ENCODE measurements around the gene CSNK2B. TPM values are rescaled to one million over a fixed set of nuclear protein-coding genes. Genes with fewer than 3 reads are reported as not detected.

The CSNK2B gene
- total and polyA plus RNA-seq, 11 donors = 111 to 323 (median 124) TPM

GRCh38 chr6:31717499-31718222 is 51.8 kb downstream of the CSNK2B start:
- WGBS, 4 donors = 61 to 75% (median 68%) methylated on average over 10 of the region's 10 CpGs
- no peak for DNase-seq
- no peaks in the 10 kb centered on the region for H3K27me3 ChIP-seq
- TF ChIP-seq CTCF (IDR thresholded peaks at IDR 0.05) (no peak), POLR2A (IDR thresholded peaks at IDR 0.05) (no peak)
- no peaks in the 10 kb centered on the region for H3K36me3 ChIP-seq
- no peak overlapping the region for H3K27ac ChIP-seq
- H3K9me3 ChIP-seq = no peaks in the 10 kb centered on the region
- no peak overlapping the region for H3K4me3 ChIP-seq
- ATAC-seq = no peak
- no peaks in the 10 kb centered on the region for H3K4me1 ChIP-seq
- intact Hi-C loops (cut with DNase I) = no loop called here

- TF ChIP-seq CTCF (IDR thresholded peaks at IDR 0.05) (no peak), POLR2A (IDR thresholded peaks at IDR 0.05) (no peak)
- no peak for ATAC-seq
- Histone ChIP-seq H3K9me3 (no peaks in the 10 kb centered on the region), H3K27me3 (no peaks in the 10 kb centered on the region), H3K4me3 (no peak overlapping the region), H3K36me3 (no peaks in the 10 kb centered on the region), H3K4me1 (no peaks in the 10 kb centered on the region), H3K27ac (no peak overlapping the region)
- intact Hi-C loops (cut with DNase I) = no loop called here
- 86 to 92% (median 87%) methylated on average over 1 of the region's 1 CpG for WGBS, 4 donors
- no peak for DNase-seq
Measured at GRCh38 chr6:31718265-31718664, 52.4 kb downstream of the CSNK2B start.

GRCh38 chr6:31719001-31719400 is 53.1 kb downstream of the CSNK2B start:
- intact Hi-C loops (cut with DNase I) = no loop called here
- Histone ChIP-seq H3K4me1 (no peaks in the 10 kb centered on the region), H3K4me3 (no peak overlapping the region), H3K36me3 (no peaks in the 10 kb centered on the region), H3K9me3 (no peaks in the 10 kb centered on the region), H3K27ac (no peak overlapping the region), H3K27me3 (no peaks in the 10 kb centered on the region)
- WGBS, 4 donors = 81 to 90% (median 87%) methylated on average over 6 of the region's 6 CpGs
- TF ChIP-seq POLR2A (IDR thresholded peaks at IDR 0.05) = no peak
- no peak for TF ChIP-seq CTCF (IDR thresholded peaks at IDR 0.05)
- DNase-seq (peak in 1 of 5 donors; percentile 9), ATAC-seq (no peak)

Small RNA genes within 50 kb of the gene (microRNA-seq; reads per million reads assigned to microRNA genes)
- 0 to 1.4 (median 1.1) reads per million in 4 donors for gene MIR4646
- 0 to 0.62 (median 0.36) reads per million in 4 donors for gene MIR6832

Other genes with a start within 250 kb of the CSNK2B start
Only the 30 nearest of the 37 such genes appear.
- gene MCCD1, start 137.1 kb upstream of the CSNK2B start, total RNA-seq = not detected
- not detected for gene MCCD1, start 137.1 kb upstream of the CSNK2B start, polyA plus RNA-seq
- gene DDX39B, start 124.1 kb upstream of the CSNK2B start, total RNA-seq = 100 to 1,000 TPM; 122 to 209 (median 164) TPM
- 100 to 1,000 TPM; 162 to 193 TPM for gene DDX39B, start 124.1 kb upstream of the CSNK2B start, polyA plus RNA-seq
- gene ATP6V1G2, start 119.5 kb upstream of the CSNK2B start, total RNA-seq = 1 to 10 TPM; 1.1 to 3.5 (median 1.4) TPM
- gene ATP6V1G2, start 119.5 kb upstream of the CSNK2B start, polyA plus RNA-seq = 1 to 10 TPM; 1.3 to 2.2 TPM
- gene NFKBIL1, start 118.5 kb upstream of the CSNK2B start, total RNA-seq = 10 to 100 TPM in 8 of 9 donors, 1 to 10 TPM in 1; 10.0 to 17.8 (median 12.4) TPM
- gene NFKBIL1, start 118.5 kb upstream of the CSNK2B start, polyA plus RNA-seq = 10 to 100 TPM; 18.2 to 22.9 TPM
- gene LTA, start 93.8 kb upstream of the CSNK2B start, total RNA-seq = under 1 TPM in 2 of 9 donors, not detected in 7; 0.18 to 0.64 TPM
- gene LTA, start 93.8 kb upstream of the CSNK2B start, polyA plus RNA-seq = under 1 TPM in 1 of 2 donors, not detected in 1; 0.07 TPM
- 1 to 10 TPM in 3 of 9 donors, under 1 TPM in 5, not detected in 1; 0.32 to 7.6 (median 0.51) TPM for gene TNF, start 90.5 kb upstream of the CSNK2B start, total RNA-seq
- gene TNF, start 90.5 kb upstream of the CSNK2B start, polyA plus RNA-seq = under 1 TPM; 0.15 to 0.32 TPM
- 10 to 100 TPM in 1 of 9 donors, 1 to 10 TPM in 2, under 1 TPM in 2, not detected in 4; 0.30 to 15.6 (median 1.0) TPM for gene LTB, start 83.7 kb upstream of the CSNK2B start, total RNA-seq
- gene LTB, start 83.7 kb upstream of the CSNK2B start, polyA plus RNA-seq = under 1 TPM; 0.50 to 0.72 TPM
- gene LST1, start 79.8 kb upstream of the CSNK2B start, total RNA-seq = 10 to 100 TPM in 2 of 9 donors, 1 to 10 TPM in 6, not detected in 1; 1.6 to 58.0 (median 3.7) TPM
- gene LST1, start 79.8 kb upstream of the CSNK2B start, polyA plus RNA-seq = 1 to 10 TPM; 2.3 to 5.2 TPM
- gene NCR3, start 73.1 kb upstream of the CSNK2B start, total RNA-seq = 1 to 10 TPM in 1 of 9 donors, under 1 TPM in 1, not detected in 7; 1.00 to 2.5 TPM
- not detected for gene NCR3, start 73.1 kb upstream of the CSNK2B start, polyA plus RNA-seq
- gene AIF1, start 50.8 kb upstream of the CSNK2B start, total RNA-seq = 100 to 1,000 TPM in 1 of 9 donors, 10 to 100 TPM in 3, 1 to 10 TPM in 5; 5.7 to 120 (median 9.5) TPM
- 10 to 100 TPM in 1 of 2 donors, 1 to 10 TPM in 1; 6.7 to 18.4 TPM for gene AIF1, start 50.8 kb upstream of the CSNK2B start, polyA plus RNA-seq
- 100 to 1,000 TPM in 4 of 9 donors, 10 to 100 TPM in 5; 75.1 to 119 (median 97.4) TPM for gene PRRC2A, start 45.4 kb upstream of the CSNK2B start, total RNA-seq
- 100 to 1,000 TPM in 1 of 2 donors, 10 to 100 TPM in 1; 88.1 to 111 TPM for gene PRRC2A, start 45.4 kb upstream of the CSNK2B start, polyA plus RNA-seq
- 100 to 1,000 TPM; 265 to 499 (median 284) TPM for gene BAG6, start 13.4 kb upstream of the CSNK2B start, total RNA-seq
- 100 to 1,000 TPM; 307 to 378 TPM for gene BAG6, start 13.4 kb upstream of the CSNK2B start, polyA plus RNA-seq
- gene APOM, start 10.2 kb upstream of the CSNK2B start, total RNA-seq = 1 to 10 TPM in 8 of 9 donors, under 1 TPM in 1; 0.54 to 4.3 (median 1.7) TPM
- gene APOM, start 10.2 kb upstream of the CSNK2B start, polyA plus RNA-seq = 1 to 10 TPM; 2.4 to 6.6 TPM
- 10 to 100 TPM; 16.5 to 23.8 (median 20.0) TPM for gene C6orf47, start 5.3 kb upstream of the CSNK2B start, total RNA-seq
- 10 to 100 TPM; 19.4 to 30.9 TPM for gene C6orf47, start 5.3 kb upstream of the CSNK2B start, polyA plus RNA-seq
- gene GPANK1, start 1.1 kb upstream of the CSNK2B start, total RNA-seq = 10 to 100 TPM; 15.9 to 29.8 (median 19.5) TPM
- 10 to 100 TPM; 19.5 to 24.5 TPM for gene GPANK1, start 1.1 kb upstream of the CSNK2B start, polyA plus RNA-seq
- 10 to 100 TPM in 1 of 9 donors, 1 to 10 TPM in 8; 1.4 to 12.0 (median 4.6) TPM for gene LY6G5B, start 3.9 kb downstream of the CSNK2B start, total RNA-seq
- 1 to 10 TPM; 2.1 to 5.3 TPM for gene LY6G5B, start 3.9 kb downstream of the CSNK2B start, polyA plus RNA-seq
- gene LY6G5C, start 15.0 kb downstream of the CSNK2B start, total RNA-seq = 1 to 10 TPM; 1.3 to 3.1 (median 2.2) TPM
- 1 to 10 TPM; 1.4 to 3.0 TPM for gene LY6G5C, start 15.0 kb downstream of the CSNK2B start, polyA plus RNA-seq
- 10 to 100 TPM; 24.2 to 54.7 (median 27.4) TPM for gene ABHD16A, start 37.2 kb downstream of the CSNK2B start, total RNA-seq
- 10 to 100 TPM; 16.5 to 47.8 TPM for gene ABHD16A, start 37.2 kb downstream of the CSNK2B start, polyA plus RNA-seq
- not detected for gene LY6G6F, start 40.8 kb downstream of the CSNK2B start, total RNA-seq
- gene LY6G6F, start 40.8 kb downstream of the CSNK2B start, polyA plus RNA-seq = not detected
- under 1 TPM in 1 of 9 donors, not detected in 8; 0.75 TPM for gene LY6G6D, start 49.3 kb downstream of the CSNK2B start, total RNA-seq
- not detected for gene LY6G6D, start 49.3 kb downstream of the CSNK2B start, polyA plus RNA-seq
- under 1 TPM in 1 of 9 donors, not detected in 8; 0.27 TPM for gene LY6G6C, start 55.7 kb downstream of the CSNK2B start, total RNA-seq
- gene LY6G6C, start 55.7 kb downstream of the CSNK2B start, polyA plus RNA-seq = not detected
- under 1 TPM in 7 of 9 donors, not detected in 2; 0.19 to 1.00 (median 0.42) TPM for gene MPIG6B, start 57.3 kb downstream of the CSNK2B start, total RNA-seq
- under 1 TPM; 0.17 to 0.23 TPM for gene MPIG6B, start 57.3 kb downstream of the CSNK2B start, polyA plus RNA-seq
- 10 to 100 TPM; 42.3 to 69.7 (median 53.2) TPM for gene DDAH2, start 63.2 kb downstream of the CSNK2B start, total RNA-seq
- gene DDAH2, start 63.2 kb downstream of the CSNK2B start, polyA plus RNA-seq = 10 to 100 TPM; 62.1 to 80.5 TPM
- 100 to 1,000 TPM in 6 of 9 donors, 10 to 100 TPM in 3; 72.5 to 310 (median 124) TPM for gene CLIC1, start 70.5 kb downstream of the CSNK2B start, total RNA-seq
- gene CLIC1, start 70.5 kb downstream of the CSNK2B start, polyA plus RNA-seq = 100 to 1,000 TPM in 1 of 2 donors, 10 to 100 TPM in 1; 68.0 to 392 TPM
- 1 to 10 TPM in 7 of 9 donors, under 1 TPM in 2; 0.44 to 8.4 (median 1.9) TPM for gene MSH5, start 73.9 kb downstream of the CSNK2B start, total RNA-seq
- 1 to 10 TPM; 1.0 to 2.3 TPM for gene MSH5, start 73.9 kb downstream of the CSNK2B start, polyA plus RNA-seq
- 1 to 10 TPM in 1 of 9 donors, under 1 TPM in 2, not detected in 6; 0.73 to 1.5 (median 0.76) TPM for gene SAPCD1, start 96.6 kb downstream of the CSNK2B start, total RNA-seq
- gene SAPCD1, start 96.6 kb downstream of the CSNK2B start, polyA plus RNA-seq = under 1 TPM; 0.35 to 0.50 TPM
- gene VWA7, start 111.2 kb downstream of the CSNK2B start, total RNA-seq = 10 to 100 TPM in 7 of 9 donors, 1 to 10 TPM in 2; 8.0 to 25.8 (median 16.1) TPM
- 1 to 10 TPM; 4.0 to 6.2 TPM for gene VWA7, start 111.2 kb downstream of the CSNK2B start, polyA plus RNA-seq
- 10 to 100 TPM; 18.6 to 61.8 (median 26.1) TPM for gene VARS1, start 129.7 kb downstream of the CSNK2B start, total RNA-seq
- gene VARS1, start 129.7 kb downstream of the CSNK2B start, polyA plus RNA-seq = 10 to 100 TPM; 21.9 to 54.6 TPM
- gene LSM2, start 140.9 kb downstream of the CSNK2B start, total RNA-seq = 10 to 100 TPM; 22.9 to 37.4 (median 25.9) TPM
- 10 to 100 TPM; 27.5 to 64.7 TPM for gene LSM2, start 140.9 kb downstream of the CSNK2B start, polyA plus RNA-seq
- gene HSPA1L, start 149.2 kb downstream of the CSNK2B start, total RNA-seq = 1 to 10 TPM; 1.3 to 3.6 (median 1.8) TPM
- gene HSPA1L, start 149.2 kb downstream of the CSNK2B start, polyA plus RNA-seq = 1 to 10 TPM in 1 of 2 donors, under 1 TPM in 1; 0.95 to 1.9 TPM